ENCODE results near the gene CYGB.
A peak's percentile ranks its signal among the peaks of the same experiment; 100 is the strongest.

The CYGB gene

GRCh38 chr17:76497979-76498875, 39.3 kb downstream of the CYGB start:
- peak; percentile 65 for DNase-seq

- no peak for DNase-seq
Measured at GRCh38 chr17:76497699-76497978, 39.9 kb downstream of the CYGB start.

DNA sequence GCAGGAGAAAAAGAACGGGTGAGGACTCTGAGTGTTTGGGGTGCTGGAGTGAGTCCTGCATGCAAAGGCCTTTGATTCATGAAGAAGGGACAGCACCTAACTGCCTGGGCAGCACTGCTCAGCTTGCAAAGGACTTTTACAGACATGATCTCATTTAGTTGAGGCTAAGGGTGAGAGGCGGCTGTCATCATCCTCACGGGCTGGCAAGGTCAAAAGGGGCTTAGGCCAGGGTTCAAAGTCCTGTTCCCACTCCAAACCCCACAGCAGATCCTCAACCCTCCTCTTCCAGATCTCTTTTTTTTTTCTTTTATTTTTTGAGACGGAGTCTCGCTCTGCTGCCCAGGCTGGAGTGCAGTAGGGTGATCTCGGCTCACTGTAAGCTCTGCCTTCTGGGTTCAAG, 41.0 kb downstream of the CYGB start:
- no peak for DNase-seq

DNA sequence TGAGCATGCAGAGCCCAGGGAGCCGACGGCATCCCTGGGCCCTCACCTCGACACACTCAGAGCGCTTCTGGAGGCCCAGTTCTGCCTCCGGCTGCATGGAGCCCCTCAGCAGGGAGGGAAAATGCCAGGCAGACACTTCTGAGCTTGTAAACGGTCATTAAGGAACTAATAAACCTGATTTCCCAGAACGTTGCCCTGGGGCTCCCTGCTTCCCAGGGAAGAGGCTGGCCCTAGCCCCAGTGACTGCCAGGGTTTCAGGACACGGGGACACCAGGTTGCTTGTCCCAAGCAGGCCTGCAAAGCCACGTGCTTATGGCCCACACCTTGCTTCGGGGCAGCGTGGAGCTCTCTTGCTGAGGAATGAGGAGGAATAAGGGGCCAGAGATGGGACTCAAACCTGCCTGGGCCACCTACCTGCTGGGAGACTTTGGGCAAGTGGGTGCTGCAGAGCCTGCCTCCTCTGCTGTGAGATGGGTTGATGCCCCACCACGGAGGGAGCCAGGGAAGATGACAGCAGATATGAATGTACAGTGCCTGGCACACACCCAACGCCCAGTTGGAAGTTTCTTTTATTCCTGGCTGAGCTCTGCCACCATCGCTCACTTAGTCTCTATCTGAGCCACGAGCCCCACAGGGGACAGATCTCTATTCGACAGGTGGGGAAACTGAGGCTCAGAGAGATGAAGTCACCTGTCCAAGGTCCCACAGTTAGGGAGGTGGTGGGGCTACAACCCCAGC, 41.7 kb downstream of the CYGB start:
- DNase-seq: no peak

GRCh38 chr17:76493505-76494167, 43.9 kb downstream of the CYGB start:
- no peak for DNase-seq

GRCh38 chr17:76492989-76493501, 44.5 kb downstream of the CYGB start:
- no peak for DNase-seq

GRCh38 chr17:76492123-76492988, 45.2 kb downstream of the CYGB start:
- DNase-seq: peak; percentile 70

- no peak for DNase-seq
Measured at GRCh38 chr17:76491271-76492122, 46.0 kb downstream of the CYGB start.

- no peak for DNase-seq
Measured at GRCh38 chr17:76490112-76490710, 47.3 kb downstream of the CYGB start.

- DNase-seq: no peak
Measured at GRCh38 chr17:76487451-76488192, 49.9 kb downstream of the CYGB start.

GRCh38 chr17:76485569-76485968, 51.9 kb downstream of the CYGB start:
- DNase-seq: no peak

DNA sequence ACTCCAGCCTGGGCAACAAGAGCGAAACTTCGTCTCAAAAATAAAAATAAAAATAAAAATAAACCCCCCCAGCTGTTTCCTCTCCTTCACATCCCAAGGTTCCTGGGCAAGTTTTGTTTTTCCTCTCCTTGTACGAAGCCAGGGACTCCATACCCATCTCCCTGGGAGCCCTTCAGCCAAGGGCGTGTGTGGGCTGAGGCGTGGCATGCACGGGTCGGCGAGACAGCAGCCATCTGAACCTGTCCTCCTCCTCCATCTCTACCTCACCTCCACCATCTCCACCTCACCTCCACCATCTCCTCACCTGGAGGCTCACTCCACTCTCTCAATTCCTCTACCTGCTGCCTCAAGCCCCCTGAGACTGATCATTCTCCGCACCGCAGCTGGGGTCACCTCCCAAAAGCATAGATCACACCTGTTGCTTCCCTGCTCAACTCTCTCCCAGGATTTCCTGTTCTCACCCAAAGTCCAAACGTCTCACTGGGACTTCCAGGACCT, 53.2 kb downstream of the CYGB start:
- no peak for DNase-seq

DNA sequence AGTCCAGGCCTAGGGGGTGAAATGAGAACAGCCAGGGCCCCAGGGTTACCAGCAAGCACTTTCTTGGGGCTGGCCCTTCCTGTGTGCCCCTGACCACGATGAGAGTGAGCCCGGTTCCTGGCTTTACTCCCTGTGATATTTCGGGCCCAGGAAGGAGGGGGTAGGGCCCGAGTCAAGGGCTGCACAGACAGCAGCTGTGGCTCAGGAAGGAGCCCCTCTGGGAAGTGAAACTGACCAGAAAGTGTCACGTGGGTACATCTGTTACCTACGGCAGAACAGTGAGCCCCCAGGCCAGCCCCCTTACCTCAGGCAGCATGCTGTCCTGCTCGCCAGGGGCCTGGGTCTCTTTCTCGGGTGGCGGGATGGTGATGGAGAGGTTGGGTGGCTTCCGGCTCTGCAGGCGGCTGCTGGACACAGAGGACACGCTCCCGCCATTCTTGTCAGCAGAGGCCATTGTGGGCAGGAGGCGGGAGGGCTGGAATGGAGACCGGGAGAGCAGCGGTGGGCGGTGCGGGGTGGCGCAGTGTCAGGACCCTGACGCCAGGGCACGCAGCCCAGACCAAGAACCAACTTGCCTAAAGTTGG, 56.3 kb downstream of the CYGB start:
- no peak for DNase-seq

GRCh38 chr17:76480632-76481031, 56.9 kb downstream of the CYGB start:
- no peak for DNase-seq

DNA sequence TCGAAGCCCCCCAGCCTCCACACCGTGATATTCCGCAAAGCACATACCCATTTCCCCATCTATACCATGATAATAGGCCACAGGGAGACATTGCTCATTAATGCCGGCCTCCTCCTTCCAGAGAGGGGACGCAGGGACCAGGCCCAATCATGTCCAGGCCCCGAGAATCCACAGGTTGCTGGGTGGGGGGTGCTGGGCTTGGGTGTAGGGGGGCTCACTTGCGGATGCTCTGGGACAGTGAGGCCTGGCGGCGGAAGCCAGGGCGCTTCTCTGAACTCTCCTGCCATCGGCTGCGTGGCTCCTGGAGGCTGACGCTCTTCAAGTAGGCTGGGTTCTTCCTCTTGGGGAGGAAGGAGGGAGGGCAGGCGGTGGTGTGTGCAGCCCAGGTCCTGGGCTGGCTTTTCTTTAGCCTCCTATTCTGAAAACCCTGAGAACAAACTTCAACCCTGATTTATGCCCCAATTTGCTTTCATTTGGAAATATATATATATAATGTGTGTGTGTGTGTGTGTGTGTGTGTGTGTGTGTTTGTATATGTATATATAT, 57.9 kb downstream of the CYGB start:
- no peak for DNase-seq

GRCh38 chr17:76478730-76479514, 58.6 kb downstream of the CYGB start:
- DNase-seq: no peak

DNA sequence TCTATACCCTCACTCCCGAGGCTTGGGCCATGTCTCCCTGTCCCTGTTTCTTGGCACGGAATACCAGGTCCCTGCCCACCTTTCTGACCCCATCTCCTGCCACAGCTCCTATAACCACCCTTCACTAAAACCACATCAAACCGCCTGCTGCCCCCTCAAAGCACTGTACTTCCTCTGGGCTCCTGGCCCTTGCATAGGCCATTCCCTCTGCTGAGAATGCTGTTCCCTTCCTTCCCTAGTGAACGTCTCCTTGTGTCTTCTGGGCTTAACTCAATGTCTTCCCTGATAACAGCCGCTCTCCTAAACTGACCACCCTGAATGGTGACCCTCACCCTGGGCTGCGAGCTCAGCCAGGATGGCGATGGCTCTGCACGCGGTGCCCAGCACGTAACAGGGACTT, 59.4 kb downstream of the CYGB start:
- DNase-seq: no peak

GRCh38 chr17:76477576-76477975, 59.9 kb downstream of the CYGB start:
- no peak for DNase-seq
